Upper lobe of right lung (tissue), 1 donor: ENCODE data around the gene CCDC80. TPM values are rescaled to one million over a fixed set of nuclear protein-coding genes. Genes with fewer than 3 reads are reported as not detected.

Experiments used
- ATAC-seq: fragments of 200-7000 bp; cut with Tn5 transposase; one replicate; pipeline ENCODE4 v1.9.1; 2020; ENCODE audit warnings: mild to moderate bottlenecking, moderate library complexity
- DNase-seq: peaks from one replicate; pipeline ENCODE4 v3.0.0-alpha.2; 2020
- H3K27ac ChIP-seq: fragments of 200-600 bp; one replicate; pipeline ENCODE4 v1.8.0; 2022
- H3K27me3 ChIP-seq: fragments of 200-600 bp; one replicate; pipeline ENCODE4 v1.8.0; 2022; ENCODE audit warnings: mild to moderate bottlenecking
- H3K36me3 ChIP-seq: fragments of 200-600 bp; one replicate; pipeline ENCODE4 v1.8.0; 2022
- H3K4me1 ChIP-seq: fragments of 200-600 bp; one replicate; pipeline ENCODE4 v1.8.0; 2022
- H3K4me3 ChIP-seq: fragments of 200-600 bp; one replicate; pipeline ENCODE4 v1.8.0; 2022; ENCODE audit warnings: mild to moderate bottlenecking
- H3K9me3 ChIP-seq: fragments of 200-600 bp; one replicate; pipeline ENCODE4 v1.8.0; 2022
- intact Hi-C: fragments of 100-400 bp; cut with DNase I; formaldehyde crosslinking; loops from one replicate; pipeline ENCODE4 v1.11.0; 2022
- total RNA-seq: library from RNA; stranded (reverse); fragmentation: NEBNext Ultra II Directional; extraction: Animal tissue kit (Norgen Biotek cat#: 25700); gene quantifications from one replicate; pipeline ENCODE4 v1.2.1, GENCODE V29; 2021
- TF ChIP-seq, protein P1 (sequence below): fragments of 200-600 bp; IDR thresholded peaks from one replicate; pipeline ENCODE4 v1.8.0; 2022; ENCODE audit warnings: antibody characterized with exemption
- donor health status: DM: no; HTN: yes; CAD: no; lungs with severe emphysema.

Gene CCDC80
- total RNA-seq, 1 donor from 2014 or later: 60.4 TPM

GRCh38 chr3:112688085-112688769, 47.3 kb upstream of the CCDC80 start:
- intact Hi-C loops: no loop called here
- no peaks in the 10 kb centered on the region for H3K4me1 ChIP-seq
- H3K9me3 ChIP-seq: no peaks in the 10 kb centered on the region
- TF ChIP-seq, protein P1, sequence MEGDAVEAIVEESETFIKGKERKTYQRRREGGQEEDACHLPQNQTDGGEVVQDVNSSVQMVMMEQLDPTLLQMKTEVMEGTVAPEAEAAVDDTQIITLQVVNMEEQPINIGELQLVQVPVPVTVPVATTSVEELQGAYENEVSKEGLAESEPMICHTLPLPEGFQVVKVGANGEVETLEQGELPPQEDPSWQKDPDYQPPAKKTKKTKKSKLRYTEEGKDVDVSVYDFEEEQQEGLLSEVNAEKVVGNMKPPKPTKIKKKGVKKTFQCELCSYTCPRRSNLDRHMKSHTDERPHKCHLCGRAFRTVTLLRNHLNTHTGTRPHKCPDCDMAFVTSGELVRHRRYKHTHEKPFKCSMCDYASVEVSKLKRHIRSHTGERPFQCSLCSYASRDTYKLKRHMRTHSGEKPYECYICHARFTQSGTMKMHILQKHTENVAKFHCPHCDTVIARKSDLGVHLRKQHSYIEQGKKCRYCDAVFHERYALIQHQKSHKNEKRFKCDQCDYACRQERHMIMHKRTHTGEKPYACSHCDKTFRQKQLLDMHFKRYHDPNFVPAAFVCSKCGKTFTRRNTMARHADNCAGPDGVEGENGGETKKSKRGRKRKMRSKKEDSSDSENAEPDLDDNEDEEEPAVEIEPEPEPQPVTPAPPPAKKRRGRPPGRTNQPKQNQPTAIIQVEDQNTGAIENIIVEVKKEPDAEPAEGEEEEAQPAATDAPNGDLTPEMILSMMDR: no peak
- H3K27ac ChIP-seq: no peak overlapping the region
- H3K36me3 ChIP-seq: no peaks in the 10 kb centered on the region
- peaks cover 3% of the 10 kb centered on the region for H3K27me3 ChIP-seq
- no peak for ATAC-seq
- H3K4me3 ChIP-seq: no peak overlapping the region
- DNase-seq: no peak

- no peaks in the 10 kb centered on the region for H3K4me1 ChIP-seq
- TF ChIP-seq, protein P1: no peak
- intact Hi-C loops: no loop called here
Measured at GRCh38 chr3:112687616-112688015, 46.7 kb upstream of the CCDC80 start.

DNA sequence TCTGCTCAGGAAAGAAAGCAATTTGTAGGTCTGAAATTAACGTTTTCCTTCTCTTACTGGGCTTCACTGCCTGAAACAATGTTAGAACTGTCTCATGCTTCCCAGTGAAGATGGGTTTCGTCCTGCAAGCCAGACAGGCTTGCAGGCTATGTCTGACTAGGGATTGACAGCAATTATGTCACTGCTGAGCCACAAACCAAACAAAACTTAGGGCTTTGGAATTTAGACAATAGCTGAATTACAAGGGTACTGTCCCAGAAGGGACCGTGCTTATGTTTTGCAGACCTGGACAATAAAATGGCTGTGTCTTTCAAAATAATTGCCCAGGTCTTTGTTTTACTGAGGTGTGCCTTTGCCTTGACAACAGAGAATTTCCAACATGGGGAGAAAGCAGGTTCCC, 46.3 kb upstream of the CCDC80 start:
- Histone ChIP-seq H3K4me1 (no peaks in the 10 kb centered on the region), H3K36me3 (no peaks in the 10 kb centered on the region), H3K27ac (no peak overlapping the region), H3K4me3 (no peak overlapping the region), H3K9me3 (no peaks in the 10 kb centered on the region), H3K27me3 (peaks cover 3% of the 10 kb centered on the region)
- intact Hi-C loops: no loop called here
- DNase-seq: no peak
- ATAC-seq: no peak
- TF ChIP-seq, protein P1: no peak

More at GRCh38 chr3:112687616-112688015, 46.7 kb upstream of the CCDC80 start:
- no peak overlapping the region for H3K27ac ChIP-seq
- no peaks in the 10 kb centered on the region for H3K36me3 ChIP-seq
- no peaks in the 10 kb centered on the region for H3K9me3 ChIP-seq
- ATAC-seq (no peak), DNase-seq (no peak)
- H3K27me3 ChIP-seq: peaks cover 3% of the 10 kb centered on the region
- H3K4me3 ChIP-seq: no peak overlapping the region

- DNase-seq (no peak), ATAC-seq (no peak)
- Histone ChIP-seq H3K27ac (no peak overlapping the region), H3K4me3 (no peak overlapping the region), H3K9me3 (no peaks in the 10 kb centered on the region), H3K36me3 (no peaks in the 10 kb centered on the region), H3K27me3 (peaks cover 3% of the 10 kb centered on the region), H3K4me1 (no peaks in the 10 kb centered on the region)
- TF ChIP-seq, protein P1: no peak
- intact Hi-C loops: no loop called here
Measured at GRCh38 chr3:112685956-112686799, 45.2 kb upstream of the CCDC80 start.

DNA sequence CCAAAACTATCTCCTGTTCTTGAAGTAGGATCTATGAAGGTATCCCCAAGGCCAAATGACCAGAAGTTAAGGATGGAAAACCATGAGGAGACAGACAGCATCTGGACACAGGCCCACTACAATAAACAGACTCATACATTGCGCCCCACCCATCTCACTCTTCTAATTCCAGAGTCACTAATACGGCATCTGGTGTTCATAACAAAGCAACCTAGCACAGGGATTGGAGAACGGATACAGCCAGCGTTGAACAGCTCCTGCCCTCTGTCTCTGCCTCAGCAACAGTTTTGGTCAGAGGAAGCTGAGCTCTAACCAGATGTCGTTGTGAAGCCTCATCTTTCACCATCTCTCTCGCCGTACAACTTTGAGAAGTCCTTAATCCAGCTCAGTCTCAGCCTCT, 44.5 kb upstream of the CCDC80 start:
- DNase-seq (no peak), ATAC-seq (no peak)
- intact Hi-C loops: no loop called here
- Histone ChIP-seq H3K4me3 (no peak overlapping the region), H3K9me3 (no peaks in the 10 kb centered on the region), H3K36me3 (no peaks in the 10 kb centered on the region), H3K4me1 (no peaks in the 10 kb centered on the region), H3K27me3 (peaks cover 3% of the 10 kb centered on the region), H3K27ac (no peak overlapping the region)
- TF ChIP-seq, protein P1: no peak
